DND-41 (cell line): ENCODE measurements around the gene OLFM3.

Experiments used
- ATAC-seq: fragments of 200-7000 bp; cut with Tn5 transposase; 3 replicates; pipeline ENCODE4 v1.9.1; 2021; ENCODE audit warnings: low read depth; ENCODE audit not compliant: insufficient read depth
- DNase-seq: peaks from one replicate; pipeline ENCODE4 v3.0.0-alpha.2; 2020
- H2AFZ ChIP-seq: 2 replicates; pipeline ENCODE4 v1.6.0; 2012; ENCODE audit warnings: low read depth, low read length
- H3K27ac ChIP-seq: 2 replicates; pipeline ENCODE4 v1.5.1; 2012; ENCODE audit warnings: low read length, inconsistent platforms
- H3K27me3 ChIP-seq: fragments of 200-600 bp; sonication (generic); 2 replicates; pipeline ENCODE4 v1.6.0; 2012; ENCODE audit warnings: low read length, mild to moderate bottlenecking, inconsistent platforms; ENCODE audit not compliant: insufficient read depth, poor library complexity
- H3K36me3 ChIP-seq: 2 replicates; pipeline ENCODE4 v1.5.1; 2012; ENCODE audit warnings: low read length, inconsistent platforms; ENCODE audit not compliant: insufficient read depth
- H3K4me1 ChIP-seq: 2 replicates; pipeline ENCODE4 v1.5.1; 2012; ENCODE audit warnings: mild to moderate bottlenecking, low read length; ENCODE audit not compliant: insufficient read depth
- H3K4me2 ChIP-seq: 2 replicates; pipeline ENCODE4 v1.6.0; 2012; ENCODE audit warnings: mild to moderate bottlenecking, moderate library complexity, low read length, inconsistent platforms; ENCODE audit not compliant: insufficient read depth
- H3K4me3 ChIP-seq, 2 experiments: fragments of 200-600 bp in 1 of 2; shearing (Covaris generic) in 1 of 2; 2 replicates each; pipeline ENCODE4 v1.5.1; 2012 to 2016; ENCODE audit warnings: inconsistent platforms in 2 of 2, low read length in 2 of 2, mild to moderate bottlenecking in 2 of 2, low read depth in 1 of 2, moderate library complexity in 1 of 2
- H3K79me2 ChIP-seq: 2 replicates; pipeline ENCODE4 v1.6.0; 2012; ENCODE audit warnings: low read length, inconsistent platforms; ENCODE audit not compliant: insufficient read depth
- H3K9ac ChIP-seq: 2 replicates; pipeline ENCODE4 v1.6.0; 2012; ENCODE audit warnings: low read depth, mild to moderate bottlenecking, inconsistent platforms, low read length, moderate library complexity
- H3K9me3 ChIP-seq: 2 replicates; pipeline ENCODE4 v1.5.1; 2012; ENCODE audit warnings: low read length, moderate library complexity, mild to moderate bottlenecking, inconsistent platforms; ENCODE audit not compliant: insufficient read depth, severe bottlenecking
- H4K20me1 ChIP-seq: 2 replicates; pipeline ENCODE4 v1.6.0; 2012; ENCODE audit warnings: low read length; ENCODE audit not compliant: insufficient read depth
- CTCF ChIP-seq: IDR thresholded peaks from 2 replicates; pipeline ENCODE4 v1.5.1; 2012; ENCODE audit warnings: borderline replicate concordance, low read length, moderate library complexity, mild to moderate bottlenecking; ENCODE audit not compliant: poor library complexity, severe bottlenecking; ENCODE audit errors: extremely low read depth
- EZH2 ChIP-seq: IDR thresholded peaks from 3 replicates; pipeline ENCODE4 v1.6.1; 2012; ENCODE audit warnings: borderline replicate concordance, low read depth, mild to moderate bottlenecking, moderate library complexity, low read length, inconsistent platforms; ENCODE audit not compliant: severe bottlenecking

OLFM3 gene

GRCh38 chr1:101911894-101912293 is 84.8 kb downstream of the OLFM3 start:
- H3K27ac ChIP-seq = no peak overlapping the region
- no peak overlapping the region for H3K4me2 ChIP-seq
- no peak overlapping the region for H3K4me3 ChIP-seq
- TF ChIP-seq EZH2 = no peak
- TF ChIP-seq CTCF = no peak
- no peaks in the 10 kb centered on the region for H3K4me1 ChIP-seq
- H3K79me2 ChIP-seq = no peaks in the 10 kb centered on the region
- no peaks in the 10 kb centered on the region for H3K27me3 ChIP-seq
- no peak overlapping the region for H3K9ac ChIP-seq
- H2AFZ ChIP-seq = no peak overlapping the region
- no peaks in the 10 kb centered on the region for H3K36me3 ChIP-seq
- ATAC-seq (no peak), DNase-seq (no peak)
- no peaks in the 10 kb centered on the region for H4K20me1 ChIP-seq
- no peaks in the 10 kb centered on the region for H3K9me3 ChIP-seq

GRCh38 chr1:101908980-101909379 is 87.7 kb downstream of the OLFM3 start:
- H3K9ac ChIP-seq = no peak overlapping the region
- no peaks in the 10 kb centered on the region for H3K4me1 ChIP-seq
- no peak overlapping the region for H3K27ac ChIP-seq
- H3K4me3 ChIP-seq = no peak overlapping the region
- ATAC-seq (no peak), DNase-seq (no peak)
- no peaks in the 10 kb centered on the region for H3K36me3 ChIP-seq
- H2AFZ ChIP-seq = no peak overlapping the region
- H4K20me1 ChIP-seq = no peaks in the 10 kb centered on the region
- H3K27me3 ChIP-seq = no peaks in the 10 kb centered on the region
- no peaks in the 10 kb centered on the region for H3K79me2 ChIP-seq
- no peak for TF ChIP-seq EZH2
- H3K4me2 ChIP-seq = no peak overlapping the region
- H3K9me3 ChIP-seq = no peaks in the 10 kb centered on the region

GRCh38 chr1:101907264-101907663 is 89.5 kb downstream of the OLFM3 start:
- H3K27ac ChIP-seq = no peak overlapping the region
- H3K4me3 ChIP-seq = no peak overlapping the region
- DNase-seq = no peak

GRCh38 chr1:101905283-101905835 is 91.4 kb downstream of the OLFM3 start:
- no peaks in the 10 kb centered on the region for H3K36me3 ChIP-seq
- no peak for DNase-seq
- no peak overlapping the region for H2AFZ ChIP-seq
- H3K4me3 ChIP-seq = no peak overlapping the region
- H4K20me1 ChIP-seq = no peaks in the 10 kb centered on the region
- no peak for ATAC-seq
- H3K9me3 ChIP-seq = no peaks in the 10 kb centered on the region
- no peaks in the 10 kb centered on the region for H3K79me2 ChIP-seq
- H3K27me3 ChIP-seq = no peaks in the 10 kb centered on the region
- H3K4me1 ChIP-seq = no peaks in the 10 kb centered on the region
- no peak overlapping the region for H3K27ac ChIP-seq
- H3K9ac ChIP-seq = no peak overlapping the region
- TF ChIP-seq CTCF = no peak
- no peak for TF ChIP-seq EZH2
- H3K4me2 ChIP-seq = no peak overlapping the region

More at GRCh38 chr1:101907264-101907663, 89.5 kb downstream of the OLFM3 start:
- TF ChIP-seq EZH2 (no peak), CTCF (no peak)
- Histone ChIP-seq H3K9me3 (no peaks in the 10 kb centered on the region), H3K27me3 (no peaks in the 10 kb centered on the region), H3K79me2 (no peaks in the 10 kb centered on the region), H4K20me1 (no peaks in the 10 kb centered on the region), H3K4me2 (no peak overlapping the region), H3K36me3 (no peaks in the 10 kb centered on the region), H2AFZ (no peak overlapping the region), H3K9ac (no peak overlapping the region), H3K4me1 (no peaks in the 10 kb centered on the region)
- no peak for ATAC-seq
